ENCODE results near the gene PSIP1. TPM values are rescaled to one million over a fixed set of nuclear protein-coding genes. Genes with fewer than 3 reads are reported as not detected.
"Not testable (repeated sequence)": the region's sequence is repeated elsewhere in the genome, so short reads cannot be mapped to it uniquely, and the experiment has no call there.

PSIP1 gene
- total RNA-seq, 1 donor, result 108 TPM

GRCh38 chr9:15541872-15542271 is 31.1 kb upstream of the PSIP1 start:
- no peak overlapping the region for H3K4me3 ChIP-seq (ENCODE audit: low read depth, low read length)
- DNase-seq (ENCODE audit: low read depth), result no peak
- TF ChIP-seq, protein P1, sequence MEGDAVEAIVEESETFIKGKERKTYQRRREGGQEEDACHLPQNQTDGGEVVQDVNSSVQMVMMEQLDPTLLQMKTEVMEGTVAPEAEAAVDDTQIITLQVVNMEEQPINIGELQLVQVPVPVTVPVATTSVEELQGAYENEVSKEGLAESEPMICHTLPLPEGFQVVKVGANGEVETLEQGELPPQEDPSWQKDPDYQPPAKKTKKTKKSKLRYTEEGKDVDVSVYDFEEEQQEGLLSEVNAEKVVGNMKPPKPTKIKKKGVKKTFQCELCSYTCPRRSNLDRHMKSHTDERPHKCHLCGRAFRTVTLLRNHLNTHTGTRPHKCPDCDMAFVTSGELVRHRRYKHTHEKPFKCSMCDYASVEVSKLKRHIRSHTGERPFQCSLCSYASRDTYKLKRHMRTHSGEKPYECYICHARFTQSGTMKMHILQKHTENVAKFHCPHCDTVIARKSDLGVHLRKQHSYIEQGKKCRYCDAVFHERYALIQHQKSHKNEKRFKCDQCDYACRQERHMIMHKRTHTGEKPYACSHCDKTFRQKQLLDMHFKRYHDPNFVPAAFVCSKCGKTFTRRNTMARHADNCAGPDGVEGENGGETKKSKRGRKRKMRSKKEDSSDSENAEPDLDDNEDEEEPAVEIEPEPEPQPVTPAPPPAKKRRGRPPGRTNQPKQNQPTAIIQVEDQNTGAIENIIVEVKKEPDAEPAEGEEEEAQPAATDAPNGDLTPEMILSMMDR (IDR thresholded peaks at IDR 0.05; ENCODE audit: insufficient read depth, low read length), result no peak

GRCh38 chr9:15531380-15531779 is 20.6 kb upstream of the PSIP1 start:
- TF ChIP-seq, protein P1 (IDR thresholded peaks at IDR 0.05; ENCODE audit: insufficient read depth, low read length), result no peak

DNA sequence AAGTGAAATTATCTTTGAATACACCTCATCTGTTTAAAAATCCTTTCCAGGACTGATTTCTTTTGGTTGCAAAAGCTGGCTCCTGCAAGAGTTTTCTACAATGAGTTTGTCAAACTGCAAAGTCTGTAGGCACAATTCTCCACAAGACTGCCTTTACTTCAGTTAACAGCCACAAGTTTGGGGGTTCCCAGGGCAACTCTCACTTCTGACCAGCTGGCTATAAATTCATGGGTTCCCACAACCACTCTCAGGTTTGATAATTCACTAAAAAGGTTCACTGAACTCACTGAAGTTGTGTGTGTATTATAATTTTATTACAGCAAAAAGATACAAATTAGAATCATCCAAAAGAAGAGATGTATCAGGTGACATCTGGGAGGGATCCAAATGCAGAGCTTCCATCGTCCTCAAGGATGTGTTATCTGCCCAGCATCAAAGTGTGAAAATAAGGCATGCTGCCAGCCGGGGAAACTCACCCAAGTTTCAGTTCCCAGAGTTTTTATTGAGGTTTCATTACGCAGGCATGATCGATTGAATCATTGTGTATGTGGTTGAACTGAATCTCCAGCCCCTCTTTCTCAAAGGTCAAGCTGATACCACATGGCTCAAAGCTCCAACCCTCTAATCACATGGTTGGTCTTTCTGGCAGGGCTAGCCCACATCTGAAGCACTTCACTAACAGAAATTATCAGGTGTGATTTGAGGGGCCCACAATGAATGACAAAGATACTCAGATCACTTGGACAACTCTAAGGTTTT is 19.0 kb upstream of the PSIP1 start:
- TF ChIP-seq, protein P1 (IDR thresholded peaks at IDR 0.05; ENCODE audit: insufficient read depth, low read length), result no peak
- DNase-seq (ENCODE audit: low read depth), result no peak
- no peak overlapping the region for H3K4me3 ChIP-seq (ENCODE audit: low read depth, low read length)

More at GRCh38 chr9:15531380-15531779, 20.6 kb upstream of the PSIP1 start:
- no peak overlapping the region for H3K4me3 ChIP-seq (ENCODE audit: low read depth, low read length)
- DNase-seq (ENCODE audit: low read depth), result no peak

GRCh38 chr9:15527035-15527434 is 16.3 kb upstream of the PSIP1 start:
- not testable (repeated sequence) for DNase-seq (ENCODE audit: low read depth)

DNA sequence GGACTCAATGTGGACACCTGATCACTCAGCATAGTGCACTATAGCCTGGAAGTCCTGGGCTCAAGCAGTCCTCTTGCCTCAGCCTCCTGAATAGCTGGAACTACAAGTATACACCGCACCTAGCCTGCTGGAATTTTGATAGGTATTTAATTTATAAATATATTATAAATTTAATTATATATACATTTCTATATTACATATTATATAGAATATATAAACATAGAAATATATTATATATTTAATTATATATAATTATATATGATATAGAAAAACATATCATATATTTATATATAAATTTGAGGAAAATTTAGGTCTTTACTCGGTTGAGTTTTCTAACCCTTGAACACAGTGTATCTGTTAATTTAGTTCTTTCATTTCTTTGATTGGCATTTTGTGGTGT is 15.2 kb upstream of the PSIP1 start:
- no peak overlapping the region for H3K4me3 ChIP-seq (ENCODE audit: low read depth, low read length)
- DNase-seq (ENCODE audit: low read depth), result no peak
- TF ChIP-seq, protein P1 (IDR thresholded peaks at IDR 0.05; ENCODE audit: insufficient read depth, low read length), result no peak

More at GRCh38 chr9:15527035-15527434, 16.3 kb upstream of the PSIP1 start:
- not testable (repeated sequence) for H3K4me3 ChIP-seq (ENCODE audit: low read depth, low read length)

- no peak for DNase-seq (ENCODE audit: low read depth)
- no peak overlapping the region for H3K4me3 ChIP-seq (ENCODE audit: low read depth, low read length)
- TF ChIP-seq, protein P1 (IDR thresholded peaks at IDR 0.05; ENCODE audit: insufficient read depth, low read length), result no peak
These were observed 14.2 kb upstream of the PSIP1 start for GRCh38 chr9:15524845-15525455.

- H3K4me3 ChIP-seq (ENCODE audit: low read depth, low read length), result no peak overlapping the region
- DNase-seq (ENCODE audit: low read depth), result no peak
- TF ChIP-seq, protein P1 (IDR thresholded peaks at IDR 0.05; ENCODE audit: insufficient read depth, low read length), result no peak
These were observed 11.5 kb upstream of the PSIP1 start for GRCh38 chr9:15522130-15522755.
